ENCODE data around the gene MAIP1. TPM values are rescaled to one million over a fixed set of nuclear protein-coding genes. Genes with fewer than 3 reads are reported as not detected.

Gene MAIP1
- total RNA-seq, 1 experiment from 2014 or later, result 29.3 TPM

DNA sequence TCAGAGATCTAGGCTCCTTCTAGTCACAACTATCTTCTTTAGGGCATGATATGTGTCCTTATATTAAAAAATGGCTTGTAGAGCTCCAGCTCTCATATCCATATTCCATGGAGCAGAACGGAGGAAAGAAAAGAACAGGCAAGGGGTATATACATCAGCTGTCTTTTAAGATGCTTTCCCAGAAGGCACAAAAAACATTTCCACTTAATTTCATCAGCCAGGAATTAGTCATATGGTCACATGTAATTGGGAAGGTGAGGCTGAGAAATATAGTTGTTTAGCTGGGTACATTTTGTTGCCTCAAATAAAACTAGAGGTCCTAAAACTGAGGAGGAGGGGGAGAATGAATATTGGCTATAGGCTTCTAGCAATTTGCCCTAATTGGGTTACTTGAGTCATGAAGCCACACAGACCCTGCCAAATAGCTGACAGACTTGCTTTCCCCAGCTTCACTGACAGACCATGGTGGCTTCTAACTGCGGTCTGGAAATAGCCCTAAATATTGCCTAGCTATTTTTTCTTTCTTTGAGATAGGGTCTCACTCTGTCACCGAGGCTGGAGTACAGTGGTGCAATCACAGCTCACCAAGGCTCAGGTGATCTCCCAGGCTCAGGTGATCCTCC, 20.0 kb downstream of the MAIP1 start (continued):
- TF ChIP-seq, protein P1, sequence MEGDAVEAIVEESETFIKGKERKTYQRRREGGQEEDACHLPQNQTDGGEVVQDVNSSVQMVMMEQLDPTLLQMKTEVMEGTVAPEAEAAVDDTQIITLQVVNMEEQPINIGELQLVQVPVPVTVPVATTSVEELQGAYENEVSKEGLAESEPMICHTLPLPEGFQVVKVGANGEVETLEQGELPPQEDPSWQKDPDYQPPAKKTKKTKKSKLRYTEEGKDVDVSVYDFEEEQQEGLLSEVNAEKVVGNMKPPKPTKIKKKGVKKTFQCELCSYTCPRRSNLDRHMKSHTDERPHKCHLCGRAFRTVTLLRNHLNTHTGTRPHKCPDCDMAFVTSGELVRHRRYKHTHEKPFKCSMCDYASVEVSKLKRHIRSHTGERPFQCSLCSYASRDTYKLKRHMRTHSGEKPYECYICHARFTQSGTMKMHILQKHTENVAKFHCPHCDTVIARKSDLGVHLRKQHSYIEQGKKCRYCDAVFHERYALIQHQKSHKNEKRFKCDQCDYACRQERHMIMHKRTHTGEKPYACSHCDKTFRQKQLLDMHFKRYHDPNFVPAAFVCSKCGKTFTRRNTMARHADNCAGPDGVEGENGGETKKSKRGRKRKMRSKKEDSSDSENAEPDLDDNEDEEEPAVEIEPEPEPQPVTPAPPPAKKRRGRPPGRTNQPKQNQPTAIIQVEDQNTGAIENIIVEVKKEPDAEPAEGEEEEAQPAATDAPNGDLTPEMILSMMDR (IDR thresholded peaks at IDR 0.05), result no peak
- TF ChIP-seq, protein P2, sequence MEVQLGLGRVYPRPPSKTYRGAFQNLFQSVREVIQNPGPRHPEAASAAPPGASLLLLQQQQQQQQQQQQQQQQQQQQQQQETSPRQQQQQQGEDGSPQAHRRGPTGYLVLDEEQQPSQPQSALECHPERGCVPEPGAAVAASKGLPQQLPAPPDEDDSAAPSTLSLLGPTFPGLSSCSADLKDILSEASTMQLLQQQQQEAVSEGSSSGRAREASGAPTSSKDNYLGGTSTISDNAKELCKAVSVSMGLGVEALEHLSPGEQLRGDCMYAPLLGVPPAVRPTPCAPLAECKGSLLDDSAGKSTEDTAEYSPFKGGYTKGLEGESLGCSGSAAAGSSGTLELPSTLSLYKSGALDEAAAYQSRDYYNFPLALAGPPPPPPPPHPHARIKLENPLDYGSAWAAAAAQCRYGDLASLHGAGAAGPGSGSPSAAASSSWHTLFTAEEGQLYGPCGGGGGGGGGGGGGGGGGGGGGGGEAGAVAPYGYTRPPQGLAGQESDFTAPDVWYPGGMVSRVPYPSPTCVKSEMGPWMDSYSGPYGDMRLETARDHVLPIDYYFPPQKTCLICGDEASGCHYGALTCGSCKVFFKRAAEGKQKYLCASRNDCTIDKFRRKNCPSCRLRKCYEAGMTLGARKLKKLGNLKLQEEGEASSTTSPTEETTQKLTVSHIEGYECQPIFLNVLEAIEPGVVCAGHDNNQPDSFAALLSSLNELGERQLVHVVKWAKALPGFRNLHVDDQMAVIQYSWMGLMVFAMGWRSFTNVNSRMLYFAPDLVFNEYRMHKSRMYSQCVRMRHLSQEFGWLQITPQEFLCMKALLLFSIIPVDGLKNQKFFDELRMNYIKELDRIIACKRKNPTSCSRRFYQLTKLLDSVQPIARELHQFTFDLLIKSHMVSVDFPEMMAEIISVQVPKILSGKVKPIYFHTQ (CRISPR knock-in tag; IDR thresholded peaks at IDR 0.05), result no peak
- TF ChIP-seq, protein P3, sequence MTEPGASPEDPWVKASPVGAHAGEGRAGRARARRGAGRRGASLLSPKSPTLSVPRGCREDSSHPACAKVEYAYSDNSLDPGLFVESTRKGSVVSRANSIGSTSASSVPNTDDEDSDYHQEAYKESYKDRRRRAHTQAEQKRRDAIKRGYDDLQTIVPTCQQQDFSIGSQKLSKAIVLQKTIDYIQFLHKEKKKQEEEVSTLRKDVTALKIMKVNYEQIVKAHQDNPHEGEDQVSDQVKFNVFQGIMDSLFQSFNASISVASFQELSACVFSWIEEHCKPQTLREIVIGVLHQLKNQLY (CRISPR knock-in tag; IDR thresholded peaks at IDR 0.05), result no peak
- TF ChIP-seq CREB1 (CRISPR knock-in tag; IDR thresholded peaks at IDR 0.05), result no peak
- no peak for TF ChIP-seq JUN (CRISPR knock-in tag; IDR thresholded peaks at IDR 0.05)
- TF ChIP-seq ZBTB21 (CRISPR knock-in tag; IDR thresholded peaks at IDR 0.05; ENCODE audit: borderline replicate concordance), result no peak
- TF ChIP-seq, protein P4, sequence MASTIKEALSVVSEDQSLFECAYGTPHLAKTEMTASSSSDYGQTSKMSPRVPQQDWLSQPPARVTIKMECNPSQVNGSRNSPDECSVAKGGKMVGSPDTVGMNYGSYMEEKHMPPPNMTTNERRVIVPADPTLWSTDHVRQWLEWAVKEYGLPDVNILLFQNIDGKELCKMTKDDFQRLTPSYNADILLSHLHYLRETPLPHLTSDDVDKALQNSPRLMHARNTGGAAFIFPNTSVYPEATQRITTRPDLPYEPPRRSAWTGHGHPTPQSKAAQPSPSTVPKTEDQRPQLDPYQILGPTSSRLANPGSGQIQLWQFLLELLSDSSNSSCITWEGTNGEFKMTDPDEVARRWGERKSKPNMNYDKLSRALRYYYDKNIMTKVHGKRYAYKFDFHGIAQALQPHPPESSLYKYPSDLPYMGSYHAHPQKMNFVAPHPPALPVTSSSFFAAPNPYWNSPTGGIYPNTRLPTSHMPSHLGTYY (CRISPR knock-in tag; IDR thresholded peaks at IDR 0.05), result no peak

DNA sequence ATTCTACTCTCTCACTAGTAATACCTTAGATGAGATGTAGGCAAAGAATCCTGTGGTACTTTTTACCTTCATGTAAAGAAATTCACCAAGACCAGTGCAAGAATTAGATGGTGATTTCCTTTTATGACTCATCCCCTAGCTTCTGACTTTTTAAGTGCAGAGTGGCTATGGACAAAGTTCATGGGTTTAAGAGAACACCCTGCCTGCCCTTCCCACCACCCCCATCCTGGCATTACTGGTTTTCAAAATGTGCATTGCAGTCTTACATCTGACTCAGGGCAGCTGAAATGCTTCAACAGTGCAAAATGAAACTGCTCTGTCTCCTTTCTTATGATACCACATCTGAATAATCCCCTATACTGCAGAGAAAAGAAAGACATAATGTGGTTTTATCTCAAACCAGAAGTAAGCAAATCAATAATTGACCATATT, 22.6 kb downstream of the MAIP1 start:
- Mint-ChIP-seq H3K4me1 (peaks cover 33% of the 10 kb centered on the region), H3K36me3 (0 out of 2 replicates have a peak, but pooled peaks cover 4% of the 10 kb centered on the region), H3K9me3 (peaks cover 6% of the 10 kb centered on the region), H3K4me3 (no peak overlapping the region), H3K27me3 (ENCODE audit: low read depth) (no peaks in the 10 kb centered on the region), H3K27ac (no peak overlapping the region)
- DNase-seq (ENCODE audit: low spot score) (no peak), ATAC-seq (no peak)
- ChIA-PET POLR2A (no interaction called here), CTCF (no interaction called here)
- no peak for TF ChIP-seq ZNF671 (CRISPR knock-in tag; IDR thresholded peaks at IDR 0.05)
- TF ChIP-seq, protein P5, sequence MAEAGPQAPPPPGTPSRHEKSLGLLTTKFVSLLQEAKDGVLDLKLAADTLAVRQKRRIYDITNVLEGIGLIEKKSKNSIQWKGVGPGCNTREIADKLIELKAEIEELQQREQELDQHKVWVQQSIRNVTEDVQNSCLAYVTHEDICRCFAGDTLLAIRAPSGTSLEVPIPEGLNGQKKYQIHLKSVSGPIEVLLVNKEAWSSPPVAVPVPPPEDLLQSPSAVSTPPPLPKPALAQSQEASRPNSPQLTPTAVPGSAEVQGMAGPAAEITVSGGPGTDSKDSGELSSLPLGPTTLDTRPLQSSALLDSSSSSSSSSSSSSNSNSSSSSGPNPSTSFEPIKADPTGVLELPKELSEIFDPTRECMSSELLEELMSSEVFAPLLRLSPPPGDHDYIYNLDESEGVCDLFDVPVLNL (CRISPR knock-in tag; IDR thresholded peaks at IDR 0.05; ENCODE audit: borderline replicate concordance, low read depth), result no peak
- TF ChIP-seq, protein P6, sequence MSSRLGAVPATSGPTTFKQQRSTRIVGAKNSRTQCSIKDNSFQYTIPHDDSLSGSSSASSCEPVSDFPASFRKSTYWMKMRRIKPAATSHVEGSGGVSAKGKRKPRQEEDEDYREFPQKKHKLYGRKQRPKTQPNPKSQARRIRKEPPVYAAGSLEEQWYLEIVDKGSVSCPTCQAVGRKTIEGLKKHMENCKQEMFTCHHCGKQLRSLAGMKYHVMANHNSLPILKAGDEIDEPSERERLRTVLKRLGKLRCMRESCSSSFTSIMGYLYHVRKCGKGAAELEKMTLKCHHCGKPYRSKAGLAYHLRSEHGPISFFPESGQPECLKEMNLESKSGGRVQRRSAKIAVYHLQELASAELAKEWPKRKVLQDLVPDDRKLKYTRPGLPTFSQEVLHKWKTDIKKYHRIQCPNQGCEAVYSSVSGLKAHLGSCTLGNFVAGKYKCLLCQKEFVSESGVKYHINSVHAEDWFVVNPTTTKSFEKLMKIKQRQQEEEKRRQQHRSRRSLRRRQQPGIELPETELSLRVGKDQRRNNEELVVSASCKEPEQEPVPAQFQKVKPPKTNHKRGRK (CRISPR knock-in tag; IDR thresholded peaks at IDR 0.05; ENCODE audit: borderline replicate concordance), result no peak
- TF ChIP-seq, protein P7, sequence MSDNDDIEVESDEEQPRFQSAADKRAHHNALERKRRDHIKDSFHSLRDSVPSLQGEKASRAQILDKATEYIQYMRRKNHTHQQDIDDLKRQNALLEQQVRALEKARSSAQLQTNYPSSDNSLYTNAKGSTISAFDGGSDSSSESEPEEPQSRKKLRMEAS (CRISPR knock-in tag; IDR thresholded peaks at IDR 0.05), result no peak
- no peak for TF ChIP-seq ETV6 (CRISPR knock-in tag; IDR thresholded peaks at IDR 0.05)
- no peak for TF ChIP-seq HMGA2 (CRISPR knock-in tag; IDR thresholded peaks at IDR 0.05)
- no peak for TF ChIP-seq FOXK1 (CRISPR knock-in tag; IDR thresholded peaks at IDR 0.05)
- TF ChIP-seq, protein P8, sequence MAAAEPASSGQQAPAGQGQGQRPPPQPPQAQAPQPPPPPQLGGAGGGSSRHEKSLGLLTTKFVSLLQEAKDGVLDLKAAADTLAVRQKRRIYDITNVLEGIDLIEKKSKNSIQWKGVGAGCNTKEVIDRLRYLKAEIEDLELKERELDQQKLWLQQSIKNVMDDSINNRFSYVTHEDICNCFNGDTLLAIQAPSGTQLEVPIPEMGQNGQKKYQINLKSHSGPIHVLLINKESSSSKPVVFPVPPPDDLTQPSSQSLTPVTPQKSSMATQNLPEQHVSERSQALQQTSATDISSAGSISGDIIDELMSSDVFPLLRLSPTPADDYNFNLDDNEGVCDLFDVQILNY (CRISPR knock-in tag; IDR thresholded peaks at IDR 0.05), result no peak
- TF ChIP-seq, protein P9, sequence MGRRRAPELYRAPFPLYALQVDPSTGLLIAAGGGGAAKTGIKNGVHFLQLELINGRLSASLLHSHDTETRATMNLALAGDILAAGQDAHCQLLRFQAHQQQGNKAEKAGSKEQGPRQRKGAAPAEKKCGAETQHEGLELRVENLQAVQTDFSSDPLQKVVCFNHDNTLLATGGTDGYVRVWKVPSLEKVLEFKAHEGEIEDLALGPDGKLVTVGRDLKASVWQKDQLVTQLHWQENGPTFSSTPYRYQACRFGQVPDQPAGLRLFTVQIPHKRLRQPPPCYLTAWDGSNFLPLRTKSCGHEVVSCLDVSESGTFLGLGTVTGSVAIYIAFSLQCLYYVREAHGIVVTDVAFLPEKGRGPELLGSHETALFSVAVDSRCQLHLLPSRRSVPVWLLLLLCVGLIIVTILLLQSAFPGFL (CRISPR knock-in tag; IDR thresholded peaks at IDR 0.05; ENCODE audit: borderline replicate concordance), result no peak
- TF ChIP-seq FOXP1 (CRISPR knock-in tag; IDR thresholded peaks at IDR 0.05; ENCODE audit: borderline replicate concordance), result no peak
- no peak for TF ChIP-seq JUN (CRISPR knock-in tag; IDR thresholded peaks at IDR 0.05)
- TF ChIP-seq ZNF423 (CRISPR knock-in tag; IDR thresholded peaks at IDR 0.05), result no peak
- TF ChIP-seq, protein P10, sequence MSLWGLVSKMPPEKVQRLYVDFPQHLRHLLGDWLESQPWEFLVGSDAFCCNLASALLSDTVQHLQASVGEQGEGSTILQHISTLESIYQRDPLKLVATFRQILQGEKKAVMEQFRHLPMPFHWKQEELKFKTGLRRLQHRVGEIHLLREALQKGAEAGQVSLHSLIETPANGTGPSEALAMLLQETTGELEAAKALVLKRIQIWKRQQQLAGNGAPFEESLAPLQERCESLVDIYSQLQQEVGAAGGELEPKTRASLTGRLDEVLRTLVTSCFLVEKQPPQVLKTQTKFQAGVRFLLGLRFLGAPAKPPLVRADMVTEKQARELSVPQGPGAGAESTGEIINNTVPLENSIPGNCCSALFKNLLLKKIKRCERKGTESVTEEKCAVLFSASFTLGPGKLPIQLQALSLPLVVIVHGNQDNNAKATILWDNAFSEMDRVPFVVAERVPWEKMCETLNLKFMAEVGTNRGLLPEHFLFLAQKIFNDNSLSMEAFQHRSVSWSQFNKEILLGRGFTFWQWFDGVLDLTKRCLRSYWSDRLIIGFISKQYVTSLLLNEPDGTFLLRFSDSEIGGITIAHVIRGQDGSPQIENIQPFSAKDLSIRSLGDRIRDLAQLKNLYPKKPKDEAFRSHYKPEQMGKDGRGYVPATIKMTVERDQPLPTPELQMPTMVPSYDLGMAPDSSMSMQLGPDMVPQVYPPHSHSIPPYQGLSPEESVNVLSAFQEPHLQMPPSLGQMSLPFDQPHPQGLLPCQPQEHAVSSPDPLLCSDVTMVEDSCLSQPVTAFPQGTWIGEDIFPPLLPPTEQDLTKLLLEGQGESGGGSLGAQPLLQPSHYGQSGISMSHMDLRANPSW (CRISPR knock-in tag; conservative IDR thresholded peaks at IDR 0.05; ENCODE audit: low read depth), result no peak
- no peak for TF ChIP-seq ZNF219 (CRISPR knock-in tag; IDR thresholded peaks at IDR 0.05; ENCODE audit: borderline replicate concordance)
- TF ChIP-seq NR3C1 (CRISPR knock-in tag; conservative IDR thresholded peaks at IDR 0.05; ENCODE audit: low read depth), result no peak

Data from WTC11 (cell line).